NCI-H2081 (cell line): ENCODE results near the gene IQSEC1.

ENCODE experiments used
- DNase-seq, 2 experiments: peaks; one replicate each; lab custom pipeline; 2025; lab: John Stamatoyannopoulos, UW

The IQSEC1 gene

DNA sequence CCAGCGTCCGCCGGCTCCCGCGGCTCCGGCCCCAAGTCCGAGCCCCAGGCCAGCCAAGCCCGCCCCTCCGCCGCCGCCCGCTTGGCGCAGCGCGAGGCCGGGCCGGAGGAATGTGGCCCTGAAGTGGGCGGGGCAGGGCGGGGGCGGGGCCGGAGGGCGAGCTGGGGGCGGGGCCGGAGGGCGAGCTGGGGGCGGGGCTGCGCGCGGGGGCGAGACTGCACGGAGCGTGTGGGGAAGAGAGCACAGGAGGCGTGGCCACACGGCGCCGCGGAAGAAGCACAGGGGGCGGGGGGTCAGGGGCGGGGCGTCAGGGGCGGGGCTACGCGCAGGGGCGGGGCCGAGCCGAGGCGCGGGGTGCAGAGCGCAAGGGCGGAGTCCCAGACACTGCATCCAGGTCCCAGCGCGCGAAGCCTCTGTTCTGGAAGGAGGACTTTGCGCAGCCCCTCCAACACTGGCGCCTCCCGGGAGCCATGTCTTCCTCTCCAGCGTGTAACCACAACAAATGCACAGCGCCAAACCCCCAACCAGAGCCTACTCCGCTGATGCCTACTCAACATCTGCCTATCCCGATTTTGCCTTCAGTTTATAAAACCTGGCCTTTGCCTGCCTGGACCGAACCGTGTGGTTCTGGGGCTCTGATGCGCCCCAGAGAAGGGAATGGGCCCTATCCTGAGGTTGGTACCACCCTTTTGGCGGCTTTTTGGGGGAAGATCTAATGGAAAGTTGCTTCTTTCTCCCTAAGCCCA lies 105.5 kb downstream of the IQSEC1 start:
- no peak for DNase-seq

- DNase-seq = no peak
Measured at GRCh38 chr3:12966847-12967605, 106.2 kb downstream of the IQSEC1 start.

GRCh38 chr3:12965999-12966846 lies 107.0 kb downstream of the IQSEC1 start:
- no peak for DNase-seq

DNA sequence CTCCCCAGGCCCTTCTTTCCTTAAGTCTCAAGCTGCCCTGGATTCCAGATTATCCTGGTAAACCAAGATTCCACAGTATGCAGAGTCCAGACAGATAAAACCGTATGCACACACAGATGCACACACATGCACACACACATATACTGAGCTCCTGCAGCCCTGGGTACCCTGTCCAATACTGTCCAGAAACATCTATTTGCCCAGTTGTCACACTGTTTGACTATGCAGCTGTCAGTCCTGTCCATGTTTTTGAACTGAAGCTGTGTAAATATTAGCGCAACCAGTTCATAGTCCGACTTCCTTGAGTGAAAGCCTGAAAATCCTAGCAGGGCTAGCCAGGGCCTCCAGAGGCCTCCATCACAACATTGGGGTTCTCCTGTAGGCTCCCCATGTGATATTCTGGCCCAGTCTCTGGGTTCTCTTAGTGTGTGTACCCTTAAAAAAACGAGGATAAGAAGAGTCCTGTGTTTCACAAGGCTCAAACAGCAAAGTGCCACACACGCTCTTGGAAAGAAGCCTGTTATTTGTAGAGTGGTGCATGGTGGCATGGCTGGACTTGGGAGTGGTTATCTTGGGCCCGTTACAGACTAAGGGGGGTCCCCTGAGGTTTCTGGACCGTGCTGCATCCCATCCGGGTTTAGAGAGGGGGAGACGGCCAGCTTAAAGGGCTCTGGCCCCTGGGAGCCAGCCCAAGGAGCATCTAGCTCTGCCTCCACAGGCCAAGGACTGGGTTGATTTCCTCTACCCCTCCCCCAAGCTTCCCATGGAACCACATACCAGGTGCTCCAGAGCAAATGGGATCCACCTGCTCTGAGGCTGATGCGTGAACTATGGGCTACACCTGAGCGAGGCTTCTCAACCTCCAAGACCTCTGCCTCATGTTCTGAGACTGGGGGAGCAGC lies 108.3 kb downstream of the IQSEC1 start:
- DNase-seq = peak in 1 of 2 experiments; percentile 19

- DNase-seq = peak; percentile 25 to 61
Measured at GRCh38 chr3:12963922-12964701, 109.1 kb downstream of the IQSEC1 start.

DNA sequence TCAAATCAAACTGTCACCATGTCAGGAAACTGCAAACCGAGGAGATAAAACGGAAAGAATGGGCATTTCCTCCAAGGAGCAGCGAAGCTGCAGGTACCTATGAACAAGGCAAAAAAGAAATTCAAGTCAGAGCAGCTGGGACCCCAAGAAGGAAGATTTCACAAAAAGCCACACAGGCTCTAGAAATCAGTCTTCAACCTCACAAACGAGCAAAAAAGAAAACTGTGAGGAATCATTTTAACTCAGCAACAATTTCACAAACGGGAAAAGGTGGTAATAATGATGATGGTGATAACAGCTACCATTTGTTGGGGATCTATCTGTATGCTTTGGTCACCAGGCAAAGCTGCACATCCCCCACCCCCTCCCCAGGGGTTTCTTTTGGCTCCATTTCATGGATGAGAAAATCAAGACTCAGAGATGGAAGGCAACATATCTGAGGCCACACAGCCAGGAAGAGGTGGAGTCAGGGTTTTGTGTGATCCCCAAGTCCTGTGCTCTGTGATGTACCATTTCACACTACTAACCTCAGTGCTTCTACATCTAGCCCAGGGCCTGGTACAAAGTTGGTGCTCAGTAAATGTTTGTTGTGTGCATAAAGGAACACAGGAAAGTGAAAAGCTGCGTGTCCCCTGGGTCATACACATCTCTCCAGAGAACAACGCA lies 109.9 kb downstream of the IQSEC1 start:
- DNase-seq = no peak

DNA sequence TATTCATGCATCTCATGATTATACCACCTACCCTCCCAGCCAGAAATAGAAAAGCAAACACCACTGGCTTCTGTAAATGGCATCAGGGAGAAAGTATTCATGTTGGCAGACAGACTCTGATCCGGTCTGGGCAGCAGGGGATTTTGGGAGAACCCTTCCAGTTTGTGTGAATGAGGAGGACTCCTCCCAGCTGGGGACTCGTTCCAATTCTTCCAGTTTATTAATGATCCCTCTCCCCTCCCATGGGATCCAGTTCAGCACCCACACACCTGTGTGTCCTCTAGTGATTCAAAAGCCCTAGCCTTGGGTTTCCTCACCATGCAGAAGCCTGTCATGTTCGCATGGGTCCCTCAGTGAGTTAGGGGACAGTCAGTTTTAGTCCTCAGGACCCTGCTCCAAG lies 110.9 kb downstream of the IQSEC1 start:
- peak; percentile 36 to 57 for DNase-seq

DNA sequence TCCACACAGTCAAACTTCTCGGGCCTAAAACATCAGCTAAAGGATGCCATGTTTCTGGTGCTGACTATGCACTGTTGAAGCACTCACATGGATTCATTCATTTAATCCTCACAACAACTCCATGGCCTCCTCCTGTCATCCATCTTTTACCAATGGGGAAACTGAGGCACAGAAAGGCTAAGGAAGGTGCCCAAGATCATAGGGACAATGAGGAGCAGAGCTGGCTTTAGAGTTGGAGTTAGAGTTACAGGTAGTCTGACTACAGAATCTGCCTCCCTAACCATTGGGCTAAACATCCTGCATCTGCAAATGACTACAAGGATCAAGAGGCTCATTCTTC lies 111.6 kb downstream of the IQSEC1 start:
- no peak for DNase-seq

- no peak for DNase-seq
Measured at GRCh38 chr3:12961007-12961696, 112.1 kb downstream of the IQSEC1 start.

GRCh38 chr3:12960497-12960896 lies 112.7 kb downstream of the IQSEC1 start:
- no peak for DNase-seq

- no peak for DNase-seq
Measured at GRCh38 chr3:12959838-12960378, 113.3 kb downstream of the IQSEC1 start.

DNA sequence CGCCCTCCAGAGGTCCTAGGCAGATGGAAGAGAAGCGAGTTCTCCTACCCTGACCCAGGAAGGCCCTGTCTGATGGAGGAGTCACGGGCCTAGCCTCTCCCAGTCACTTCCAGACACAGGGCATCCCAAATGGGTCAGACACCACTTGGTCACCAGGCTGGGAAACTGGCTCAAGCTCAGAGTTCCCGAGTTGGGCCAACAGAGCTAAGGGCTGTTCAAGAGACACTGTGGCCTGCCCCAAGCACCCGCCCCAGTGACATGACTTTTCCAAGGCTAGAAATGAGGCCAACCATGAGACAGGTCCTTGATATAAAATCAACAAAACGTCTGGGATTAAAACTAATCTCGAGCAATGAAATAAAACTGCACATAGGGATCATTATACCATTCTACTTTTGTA lies 113.8 kb downstream of the IQSEC1 start:
- no peak for DNase-seq

- no peak for DNase-seq
Measured at GRCh38 chr3:12957824-12958792, 115.1 kb downstream of the IQSEC1 start.

GRCh38 chr3:12957339-12957738 lies 115.9 kb downstream of the IQSEC1 start:
- DNase-seq = no peak

GRCh38 chr3:12956316-12956660 lies 116.9 kb downstream of the IQSEC1 start:
- DNase-seq = no peak

GRCh38 chr3:12955651-12956315 lies 117.4 kb downstream of the IQSEC1 start:
- DNase-seq = no peak

DNA sequence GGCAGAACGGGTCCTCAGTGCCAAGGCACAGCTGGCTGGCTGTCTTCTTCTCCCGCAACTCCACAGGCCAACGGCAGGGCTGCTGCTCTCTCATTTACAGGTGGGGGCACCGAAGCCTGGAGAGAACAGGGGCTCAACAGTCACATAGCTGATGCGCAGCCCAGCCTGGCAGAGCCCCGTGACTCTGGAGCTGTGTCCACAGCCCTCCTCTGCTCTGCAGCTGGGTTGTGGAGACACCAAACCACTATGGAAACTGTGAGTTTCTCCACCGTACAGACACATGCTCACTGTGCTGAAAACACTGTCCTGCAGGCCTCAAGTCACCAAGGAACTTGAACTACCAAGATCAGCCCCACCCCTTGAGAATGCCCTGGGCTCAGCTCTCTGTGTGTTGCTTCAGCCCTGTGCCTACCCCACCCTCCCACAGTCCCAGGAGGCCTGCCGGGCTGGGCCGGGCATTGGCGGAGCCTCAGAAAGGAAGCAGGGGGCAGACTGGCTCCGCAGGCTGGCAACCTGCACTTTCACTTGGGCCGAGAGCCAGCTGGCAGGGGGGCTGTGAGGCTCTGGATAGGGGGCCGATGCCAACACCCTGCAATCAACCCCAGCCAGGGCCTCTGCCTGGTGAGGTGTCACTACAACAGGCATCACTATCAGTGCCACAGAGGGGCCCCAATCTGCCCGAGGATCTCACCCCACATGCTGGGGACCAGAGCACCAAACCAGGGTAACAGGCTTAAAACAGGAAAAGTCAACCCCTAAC lies 118.2 kb downstream of the IQSEC1 start:
- peak; percentile 59 to 79 for DNase-seq
